ENCODE results near the gene C2CD5.
"Not testable (repeated sequence)": the region's sequence is repeated elsewhere in the genome, so short reads cannot be mapped to it uniquely, and the experiment has no call there.

- not testable (repeated sequence) for TF ChIP-seq ZNF75D (CRISPR knock-in tag; IDR thresholded peaks at IDR 0.05; ENCODE audit: borderline replicate concordance); CTCF (CRISPR knock-in tag; IDR thresholded peaks at IDR 0.05); PHB2 (IDR thresholded peaks at IDR 0.05; ENCODE audit: partially characterized antibody); ZNF350 (CRISPR knock-in tag; IDR thresholded peaks at IDR 0.05; ENCODE audit: borderline replicate concordance, low read depth); FOSL1 (CRISPR knock-in tag; IDR thresholded peaks at IDR 0.05; ENCODE audit: borderline replicate concordance); MAX (IDR thresholded peaks at IDR 0.05); FOXP1 (IDR thresholded peaks at IDR 0.05); FOXP1 (CRISPR knock-in tag; IDR thresholded peaks at IDR 0.05); ZNF776 (CRISPR knock-in tag; IDR thresholded peaks at IDR 0.05); ZNF605 (CRISPR knock-in tag; IDR thresholded peaks at IDR 0.05); CREM (IDR thresholded peaks at IDR 0.05); CREM (CRISPR knock-in tag; IDR thresholded peaks at IDR 0.05)
These were observed 100.1 kb downstream of the C2CD5 start for GRCh38 chr12:22444317-22444665.
